ENCODE results near the gene KCNK2.

DNA sequence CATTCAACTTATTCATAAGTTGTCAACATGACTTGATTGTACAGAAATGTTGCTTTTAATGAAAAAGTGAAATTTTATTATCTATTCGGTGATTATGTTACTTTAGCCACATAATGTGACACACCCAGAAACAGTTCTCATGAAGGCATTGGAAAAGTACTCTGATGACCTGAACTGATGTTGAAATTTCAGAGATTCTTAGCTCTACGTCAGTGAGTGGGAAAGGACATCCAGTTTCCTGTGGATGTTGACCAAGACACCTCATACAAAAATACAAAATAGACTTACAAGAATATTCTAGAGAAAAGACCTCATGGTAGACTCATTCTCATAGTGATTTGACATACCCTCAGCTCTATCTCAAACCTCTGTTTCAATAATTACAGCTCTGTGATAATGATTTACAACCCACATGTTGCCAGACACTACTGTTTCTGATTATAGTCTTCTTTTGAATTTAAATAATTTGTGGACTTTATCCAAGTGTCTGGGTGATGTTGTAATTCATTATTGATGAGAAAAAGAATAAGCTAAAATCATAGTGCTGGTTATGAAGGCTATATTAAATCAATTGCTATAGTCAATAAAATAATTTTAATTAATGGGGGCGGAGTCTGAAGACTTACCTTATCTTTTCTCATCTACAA, 37.3 kb downstream of the KCNK2 start:
- TF ChIP-seq, protein P1, sequence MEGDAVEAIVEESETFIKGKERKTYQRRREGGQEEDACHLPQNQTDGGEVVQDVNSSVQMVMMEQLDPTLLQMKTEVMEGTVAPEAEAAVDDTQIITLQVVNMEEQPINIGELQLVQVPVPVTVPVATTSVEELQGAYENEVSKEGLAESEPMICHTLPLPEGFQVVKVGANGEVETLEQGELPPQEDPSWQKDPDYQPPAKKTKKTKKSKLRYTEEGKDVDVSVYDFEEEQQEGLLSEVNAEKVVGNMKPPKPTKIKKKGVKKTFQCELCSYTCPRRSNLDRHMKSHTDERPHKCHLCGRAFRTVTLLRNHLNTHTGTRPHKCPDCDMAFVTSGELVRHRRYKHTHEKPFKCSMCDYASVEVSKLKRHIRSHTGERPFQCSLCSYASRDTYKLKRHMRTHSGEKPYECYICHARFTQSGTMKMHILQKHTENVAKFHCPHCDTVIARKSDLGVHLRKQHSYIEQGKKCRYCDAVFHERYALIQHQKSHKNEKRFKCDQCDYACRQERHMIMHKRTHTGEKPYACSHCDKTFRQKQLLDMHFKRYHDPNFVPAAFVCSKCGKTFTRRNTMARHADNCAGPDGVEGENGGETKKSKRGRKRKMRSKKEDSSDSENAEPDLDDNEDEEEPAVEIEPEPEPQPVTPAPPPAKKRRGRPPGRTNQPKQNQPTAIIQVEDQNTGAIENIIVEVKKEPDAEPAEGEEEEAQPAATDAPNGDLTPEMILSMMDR (optimal IDR thresholded peaks at IDR 0.05 in 1 of 3, IDR thresholded peaks at IDR 0.05 in 1 of 3, conservative IDR thresholded peaks at IDR 0.05 in 1 of 3; ENCODE audit: extremely low read depth in 1 of 3, insufficient read depth in 2 of 3, low read length in 3 of 3), result no peak
- no peak for TF ChIP-seq EZH2 (IDR thresholded peaks at IDR 0.05; ENCODE audit: low read length)

All from keratinocyte (primary cell).